GM19455 (cell line): ENCODE data around the gene KCMF1.

Source experiments
- ATAC-seq: cut with Tn5 transposase; IDR thresholded peaks from one replicate; pipeline ENCODE4 v1.9.1; 2021; ENCODE audit not compliant: unreplicated experiment

KCMF1 gene

GRCh38 chr2:84980263-84980983, 9.5 kb downstream of the KCMF1 start:
- ATAC-seq: no peak

GRCh38 chr2:84986018-84986417, 15.1 kb downstream of the KCMF1 start:
- ATAC-seq: no peak

- ATAC-seq: no peak
These were observed 18.5 kb downstream of the KCMF1 start for GRCh38 chr2:84989422-84989821.

- no peak for ATAC-seq
These were observed 19.0 kb downstream of the KCMF1 start for GRCh38 chr2:84989927-84990326.

- no peak for ATAC-seq
These were observed 20.6 kb downstream of the KCMF1 start for GRCh38 chr2:84991404-84992160.

- ATAC-seq: no peak
These were observed 24.9 kb downstream of the KCMF1 start for GRCh38 chr2:84995826-84996225.

- ATAC-seq: no peak
These were observed 25.9 kb downstream of the KCMF1 start for GRCh38 chr2:84996909-84997308.

GRCh38 chr2:84999553-84999955, 28.6 kb downstream of the KCMF1 start:
- peak; percentile 54 for ATAC-seq

- ATAC-seq: no peak
These were observed 30.6 kb downstream of the KCMF1 start for GRCh38 chr2:85001595-85001994.

- ATAC-seq: no peak
These were observed 31.6 kb downstream of the KCMF1 start for GRCh38 chr2:85002534-85002933.

- ATAC-seq: no peak
These were observed 37.3 kb downstream of the KCMF1 start for GRCh38 chr2:85008252-85008651.

GRCh38 chr2:85009019-85009618, 38.2 kb downstream of the KCMF1 start:
- ATAC-seq: no peak

- ATAC-seq: no peak
These were observed 39.4 kb downstream of the KCMF1 start for GRCh38 chr2:85010404-85010803.

GRCh38 chr2:85011098-85011497, 40.1 kb downstream of the KCMF1 start:
- no peak for ATAC-seq

- ATAC-seq: no peak
These were observed 40.8 kb downstream of the KCMF1 start for GRCh38 chr2:85011747-85012146.

- no peak for ATAC-seq
These were observed 41.5 kb downstream of the KCMF1 start for GRCh38 chr2:85012431-85012830.

- ATAC-seq: no peak
These were observed 41.9 kb downstream of the KCMF1 start for GRCh38 chr2:85012855-85013254.

GRCh38 chr2:85015653-85016360, 44.8 kb downstream of the KCMF1 start:
- ATAC-seq: no peak

- ATAC-seq: no peak
These were observed 45.5 kb downstream of the KCMF1 start for GRCh38 chr2:85016446-85016845.

- no peak for ATAC-seq
These were observed 46.6 kb downstream of the KCMF1 start for GRCh38 chr2:85017411-85018048.

- no peak for ATAC-seq
These were observed 47.1 kb downstream of the KCMF1 start for GRCh38 chr2:85018049-85018447.
